ENCODE measurements around the gene TLL1. TPM values are rescaled to one million over a fixed set of nuclear protein-coding genes. Genes with fewer than 3 reads are reported as not detected.

TLL1 gene
- total and polyA plus RNA-seq, 3 donors from 2014 or later, result 0.71 to 1.1 (median 0.94) TPM

- WGBS, 2 donors, result 91 to 92% methylated on average over 3 of the region's 3 CpGs
- Histone ChIP-seq H3K4me3 (no peak overlapping the region), H3K9me3 (no peaks in the 10 kb centered on the region), H3K27ac (no peak overlapping the region), H3K27me3 (no peaks in the 10 kb centered on the region), H3K36me3 (ENCODE audit: low read depth, missing control alignments) (no peaks in the 10 kb centered on the region), H3K4me1 (no peaks in the 10 kb centered on the region)
- intact Hi-C loops (cut with DNase I; ENCODE audit: low total_unique reads), result no loop called here
- TF ChIP-seq POLR2A (IDR thresholded peaks at IDR 0.05) (no peak), CTCF (IDR thresholded peaks at IDR 0.05) (no peak)
- no peak for DNase-seq
Measured at GRCh38 chr4:166078383-166078782, 205.3 kb downstream of the TLL1 start.

GRCh38 chr4:166078955-166079354 lies 205.9 kb downstream of the TLL1 start:
- Histone ChIP-seq H3K27ac (no peak overlapping the region), H3K4me1 (no peaks in the 10 kb centered on the region), H3K27me3 (no peaks in the 10 kb centered on the region), H3K4me3 (no peak overlapping the region), H3K9me3 (no peaks in the 10 kb centered on the region), H3K36me3 (ENCODE audit: low read depth, missing control alignments) (no peaks in the 10 kb centered on the region)
- no peak for TF ChIP-seq POLR2A (IDR thresholded peaks at IDR 0.05)
- no peak for TF ChIP-seq CTCF (IDR thresholded peaks at IDR 0.05)
- intact Hi-C loops (cut with DNase I; ENCODE audit: low total_unique reads), result no loop called here
- DNase-seq, result no peak
- WGBS, 2 donors, result 84 to 89% methylated on average over 2 of the region's 2 CpGs

GRCh38 chr4:166087569-166087968 lies 214.5 kb downstream of the TLL1 start:
- H3K9me3 ChIP-seq, result no peaks in the 10 kb centered on the region
- TF ChIP-seq CTCF (IDR thresholded peaks at IDR 0.05) (no peak), POLR2A (IDR thresholded peaks at IDR 0.05) (no peak)
- H3K36me3 ChIP-seq (ENCODE audit: low read depth, missing control alignments), result no peaks in the 10 kb centered on the region
- no peaks in the 10 kb centered on the region for H3K27me3 ChIP-seq
- no peaks in the 10 kb centered on the region for H3K4me1 ChIP-seq
- H3K27ac ChIP-seq, result no peak overlapping the region
- WGBS, 2 donors, result 66 to 79% methylated on average over 2 of the region's 2 CpGs
- intact Hi-C loops (cut with DNase I; ENCODE audit: low total_unique reads), result no loop called here
- DNase-seq, result no peak
- H3K4me3 ChIP-seq, result no peak overlapping the region

- intact Hi-C loops (cut with DNase I; ENCODE audit: low total_unique reads), result no loop called here
- WGBS, 2 donors, result 70 to 71% methylated on average over 4 of the region's 4 CpGs
Measured at GRCh38 chr4:166088576-166088975, 215.5 kb downstream of the TLL1 start.

More at GRCh38 chr4:166088576-166088975, 215.5 kb downstream of the TLL1 start:
- no peak for DNase-seq
- Histone ChIP-seq H3K4me1 (no peaks in the 10 kb centered on the region), H3K27ac (no peak overlapping the region), H3K36me3 (ENCODE audit: low read depth, missing control alignments) (no peaks in the 10 kb centered on the region), H3K9me3 (no peaks in the 10 kb centered on the region), H3K27me3 (no peaks in the 10 kb centered on the region), H3K4me3 (no peak overlapping the region)
- TF ChIP-seq POLR2A (IDR thresholded peaks at IDR 0.05), result no peak
- no peak for TF ChIP-seq CTCF (IDR thresholded peaks at IDR 0.05)
